Ectodermal cell (in vitro differentiated cells): ENCODE results near the gene CCDC85C.

Source experiments
- H3K27ac ChIP-seq: 2 replicates; pipeline ENCODE4 v1.7.0; 2013; ENCODE audit warnings: mild to moderate bottlenecking, low read depth, low read length; ENCODE audit not compliant: insufficient read depth, poor library complexity, severe bottlenecking
- H3K27me3 ChIP-seq: 2 replicates; pipeline ENCODE4 v1.7.0; 2013; ENCODE audit warnings: mild to moderate bottlenecking, low read length; ENCODE audit not compliant: insufficient read depth, control insufficient read depth, poor library complexity, severe bottlenecking
- H3K36me3 ChIP-seq: one replicate; pipeline ENCODE4 v1.7.0; 2013; ENCODE audit warnings: low read length; ENCODE audit not compliant: control insufficient read depth, insufficient read depth
- H3K4me1 ChIP-seq: one replicate; pipeline ENCODE4 v1.7.0; 2013; ENCODE audit warnings: low read length; ENCODE audit not compliant: control insufficient read depth, insufficient read depth
- H3K4me3 ChIP-seq: 2 replicates; pipeline ENCODE4 v1.7.0; 2013; ENCODE audit warnings: low read depth, low read length, control low read depth; ENCODE audit not compliant: insufficient read depth
- H3K9me3 ChIP-seq: 2 replicates; pipeline ENCODE4 v1.7.0; 2013; ENCODE audit warnings: mild to moderate bottlenecking, low read length, moderate library complexity; ENCODE audit not compliant: control insufficient read depth
- WGBS, 2 experiments: methylation state at CpG; one replicate each; pipeline ENCODE4 v1.1.7; 2013; ENCODE audit warnings: missing lambda C conversion rate in 2 of 2; 5-methylcytosine and 5-hydroxymethylcytosine counted together

The CCDC85C gene

GRCh38 chr14:99598774-99599173, 5.2 kb downstream of the CCDC85C start:
- peaks cover 32% of the 10 kb centered on the region for H3K4me1 ChIP-seq
- H3K4me3 ChIP-seq: no peak overlapping the region
- H3K27me3 ChIP-seq: peaks cover 12% of the 10 kb centered on the region
- H3K9me3 ChIP-seq: no peaks in the 10 kb centered on the region
- WGBS, 2 experiments: 8 to 16% methylated on average over 3 of the region's 3 CpGs
- H3K36me3 ChIP-seq: no peaks in the 10 kb centered on the region
- H3K27ac ChIP-seq: no peak overlapping the region

- Histone ChIP-seq H3K4me1 (peaks cover 38% of the 10 kb centered on the region), H3K27me3 (peaks cover 7% of the 10 kb centered on the region), H3K9me3 (no peaks in the 10 kb centered on the region), H3K36me3 (no peaks in the 10 kb centered on the region), H3K4me3 (no peak overlapping the region), H3K27ac (no peak overlapping the region)
- 92 to 93% methylated on average over 20 of the region's 20 CpGs for WGBS, 2 experiments
Measured at GRCh38 chr14:99597911-99598600, 6.0 kb downstream of the CCDC85C start.

- Histone ChIP-seq H3K4me1 (peaks cover 39% of the 10 kb centered on the region), H3K27ac (no peak overlapping the region), H3K4me3 (no peak overlapping the region), H3K36me3 (no peaks in the 10 kb centered on the region), H3K27me3 (no peaks in the 10 kb centered on the region), H3K9me3 (no peaks in the 10 kb centered on the region)
- WGBS, 2 experiments: 93 to 97% methylated on average over 7 of the region's 7 CpGs
Measured at GRCh38 chr14:99596772-99597171, 7.2 kb downstream of the CCDC85C start.

- H3K4me1 ChIP-seq: peaks cover 38% of the 10 kb centered on the region
Measured at GRCh38 chr14:99596071-99596627, 7.9 kb downstream of the CCDC85C start.

GRCh38 chr14:99595524-99595923, 8.5 kb downstream of the CCDC85C start:
- 93 to 94% methylated on average over 7 of the region's 7 CpGs for WGBS, 2 experiments

More at GRCh38 chr14:99596071-99596627, 7.9 kb downstream of the CCDC85C start:
- H3K36me3 ChIP-seq: no peaks in the 10 kb centered on the region
- H3K4me3 ChIP-seq: no peak overlapping the region
- no peaks in the 10 kb centered on the region for H3K27me3 ChIP-seq
- H3K27ac ChIP-seq: no peak overlapping the region
- 91 to 94% methylated on average over 10 of the region's 10 CpGs for WGBS, 2 experiments
- no peaks in the 10 kb centered on the region for H3K9me3 ChIP-seq

GRCh38 chr14:99595034-99595433, 9.0 kb downstream of the CCDC85C start:
- H3K9me3 ChIP-seq: no peaks in the 10 kb centered on the region
- H3K27ac ChIP-seq: no peak overlapping the region
- H3K4me3 ChIP-seq: no peak overlapping the region
- H3K4me1 ChIP-seq: peaks cover 44% of the 10 kb centered on the region
- WGBS, 2 experiments: 87 to 92% methylated on average over 8 to 9 of the region's 9 CpGs
- H3K36me3 ChIP-seq: no peaks in the 10 kb centered on the region
- no peaks in the 10 kb centered on the region for H3K27me3 ChIP-seq

More at GRCh38 chr14:99595524-99595923, 8.5 kb downstream of the CCDC85C start:
- Histone ChIP-seq H3K27ac (no peak overlapping the region), H3K9me3 (no peaks in the 10 kb centered on the region), H3K36me3 (no peaks in the 10 kb centered on the region), H3K4me3 (no peak overlapping the region), H3K27me3 (no peaks in the 10 kb centered on the region), H3K4me1 (peaks cover 39% of the 10 kb centered on the region)

GRCh38 chr14:99593971-99594841, 9.8 kb downstream of the CCDC85C start:
- H3K4me3 ChIP-seq: no peak overlapping the region
- H3K4me1 ChIP-seq: peaks cover 48% of the 10 kb centered on the region
- H3K27me3 ChIP-seq: no peaks in the 10 kb centered on the region
- no peak overlapping the region for H3K27ac ChIP-seq
- H3K9me3 ChIP-seq: no peaks in the 10 kb centered on the region
- WGBS, 2 experiments: 82 to 83% methylated on average over 9 of the region's 9 CpGs
- H3K36me3 ChIP-seq: no peaks in the 10 kb centered on the region

- 81 to 85% methylated on average over 36 of the region's 36 CpGs for WGBS, 2 experiments
- Histone ChIP-seq H3K9me3 (no peaks in the 10 kb centered on the region), H3K4me3 (no peak overlapping the region), H3K36me3 (no peaks in the 10 kb centered on the region), H3K4me1 (peaks cover 48% of the 10 kb centered on the region), H3K27ac (no peak overlapping the region), H3K27me3 (no peaks in the 10 kb centered on the region)
Measured at GRCh38 chr14:99592933-99593753, 10.9 kb downstream of the CCDC85C start.

- H3K4me1 ChIP-seq: peaks cover 55% of the 10 kb centered on the region
- H3K36me3 ChIP-seq: no peaks in the 10 kb centered on the region
- 48 to 51% methylated on average over 2 of the region's 2 CpGs for WGBS, 2 experiments
- no peak overlapping the region for H3K4me3 ChIP-seq
- no peaks in the 10 kb centered on the region for H3K27me3 ChIP-seq
- H3K9me3 ChIP-seq: no peaks in the 10 kb centered on the region
- no peak overlapping the region for H3K27ac ChIP-seq
Measured at GRCh38 chr14:99592394-99592793, 11.6 kb downstream of the CCDC85C start.
